Fibroblast of the conjunctiva (primary cell): Measurements from ENCODE around the gene KCNS3.
"Not testable (repeated sequence)": the region's sequence is repeated elsewhere in the genome, so short reads cannot be mapped to it uniquely, and the experiment has no call there.

Experiments used
- DNase-seq: peaks from one replicate; pipeline ENCODE4 v3.0.0-alpha.2; 2010; ENCODE audit warnings: low read depth

KCNS3 gene

DNA sequence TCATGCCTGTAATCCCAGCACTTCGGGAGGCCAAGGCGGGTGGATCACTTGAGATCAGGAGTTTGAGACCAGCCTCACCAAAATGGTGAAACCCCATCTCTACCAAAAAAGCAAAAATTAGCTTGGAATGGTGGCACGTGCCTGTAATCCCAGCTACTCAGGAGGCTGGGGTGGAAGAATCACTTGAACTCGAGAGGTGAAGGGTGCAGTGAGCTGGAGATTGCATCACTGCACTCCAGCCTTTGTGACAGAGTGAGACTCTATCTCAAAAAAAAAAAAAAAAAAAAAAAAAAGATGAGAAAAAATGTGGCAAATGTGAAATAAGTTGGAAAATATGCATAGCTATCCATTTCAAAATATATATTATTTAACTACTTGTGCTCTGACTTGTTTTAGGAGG is 65.0 kb downstream of the KCNS3 start:
- no peak for DNase-seq

DNA sequence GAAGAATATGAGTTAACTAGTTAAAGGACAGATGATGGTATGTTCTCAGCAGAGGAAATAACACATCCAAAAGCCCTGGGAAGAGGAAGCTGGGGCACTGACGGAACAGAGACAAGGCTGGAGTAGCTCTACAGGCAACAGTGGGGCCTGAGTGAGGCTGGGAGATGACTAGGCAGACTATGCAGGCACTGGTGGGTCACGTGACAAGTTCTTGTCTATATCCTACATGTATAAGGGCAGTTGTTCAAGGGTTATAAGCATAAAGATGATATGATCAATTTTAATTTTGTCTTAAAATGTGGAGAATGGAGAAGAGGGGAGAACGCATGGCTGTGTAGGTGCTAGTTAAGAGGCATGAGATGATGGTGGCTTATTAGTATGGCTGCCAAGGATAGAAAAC is 68.6 kb downstream of the KCNS3 start:
- no peak for DNase-seq

DNA sequence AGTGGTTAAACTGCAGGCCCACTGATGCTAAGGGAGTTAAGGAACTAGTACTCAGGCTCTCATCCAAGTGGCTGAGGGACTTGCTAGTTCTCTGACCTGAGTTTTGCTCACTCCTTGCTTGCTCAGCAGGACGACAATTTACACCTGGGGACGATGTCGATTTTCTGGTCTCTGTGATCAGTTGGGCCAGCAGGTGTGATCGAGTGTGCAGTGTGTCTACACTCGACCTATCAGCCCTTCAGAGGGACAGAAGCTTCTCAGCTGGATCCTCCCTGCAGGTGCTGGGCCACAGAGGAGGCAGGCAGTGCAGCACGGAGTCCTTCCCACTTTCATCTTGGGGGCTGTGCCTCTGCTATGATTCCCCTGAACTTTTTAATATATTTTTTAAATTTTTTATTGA is 71.5 kb downstream of the KCNS3 start:
- no peak for DNase-seq

DNA sequence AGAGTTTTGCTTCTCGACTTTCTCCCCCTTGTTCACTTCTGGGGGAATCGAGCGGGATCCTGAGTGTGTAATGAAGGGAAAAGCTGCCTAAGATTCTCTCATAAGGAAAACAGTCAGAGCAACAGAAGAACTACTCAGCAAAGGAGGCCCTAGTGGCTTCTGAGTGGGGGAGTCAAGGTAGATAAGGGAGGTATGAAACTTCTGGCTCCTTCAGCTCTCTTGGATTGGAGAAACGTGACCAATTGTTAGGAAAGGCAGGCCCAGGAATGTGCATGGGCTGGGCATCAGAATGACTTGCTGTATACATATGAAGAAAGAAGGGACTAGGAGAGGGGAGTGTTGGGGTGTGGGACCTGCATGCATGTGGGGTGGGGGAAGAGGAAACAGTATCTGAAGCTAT is 73.1 kb downstream of the KCNS3 start:
- DNase-seq, result no peak

DNA sequence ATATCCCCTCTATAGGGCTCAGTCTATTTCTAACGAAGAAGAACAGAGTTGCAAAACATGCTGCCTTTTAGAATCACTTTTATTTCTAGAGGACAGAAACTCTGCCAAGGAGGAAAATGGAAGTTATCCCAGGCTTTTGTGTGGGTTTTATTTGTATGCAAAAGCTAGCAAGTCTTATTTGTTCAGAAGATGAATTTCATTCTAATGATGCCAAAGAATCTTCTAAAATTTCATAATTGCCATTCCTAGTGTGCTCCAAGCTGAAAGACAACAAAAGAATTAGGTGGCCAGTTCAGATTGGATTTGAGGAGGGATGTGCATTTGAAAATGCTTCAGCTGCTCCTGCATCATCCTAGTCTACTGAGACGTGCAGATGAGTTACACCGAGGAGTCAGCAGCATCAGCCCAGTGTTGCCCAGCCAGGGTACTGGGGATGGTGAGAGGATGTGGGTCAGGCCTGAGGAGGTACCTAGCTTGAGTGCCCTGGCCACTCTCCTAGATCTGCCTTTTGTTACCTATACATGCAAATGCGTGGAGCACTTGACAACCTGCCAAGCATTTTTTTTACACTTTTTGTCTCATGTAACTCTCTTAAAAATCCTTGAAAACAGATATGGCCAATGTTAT is 80.1 kb downstream of the KCNS3 start:
- no peak for DNase-seq

DNA sequence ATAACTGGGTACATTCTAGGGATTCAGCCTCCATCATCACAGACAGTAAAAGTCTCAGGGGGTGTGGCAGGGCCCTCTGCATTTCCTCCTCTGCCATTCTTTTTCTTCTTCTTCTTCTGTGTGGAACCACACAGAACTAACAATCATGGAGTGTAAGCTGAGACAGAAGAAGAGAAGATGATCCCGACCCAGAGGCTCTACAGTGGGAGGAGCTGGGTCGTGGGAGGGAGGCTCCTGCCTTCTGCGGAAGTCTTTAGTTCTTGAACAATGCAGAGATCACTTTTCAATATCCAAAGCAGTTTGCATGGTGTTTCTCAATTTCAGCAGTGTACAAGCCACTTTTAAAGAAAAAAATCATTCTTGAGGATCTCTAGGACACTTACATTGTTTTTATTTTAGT is 80.9 kb downstream of the KCNS3 start:
- no peak for DNase-seq

DNA sequence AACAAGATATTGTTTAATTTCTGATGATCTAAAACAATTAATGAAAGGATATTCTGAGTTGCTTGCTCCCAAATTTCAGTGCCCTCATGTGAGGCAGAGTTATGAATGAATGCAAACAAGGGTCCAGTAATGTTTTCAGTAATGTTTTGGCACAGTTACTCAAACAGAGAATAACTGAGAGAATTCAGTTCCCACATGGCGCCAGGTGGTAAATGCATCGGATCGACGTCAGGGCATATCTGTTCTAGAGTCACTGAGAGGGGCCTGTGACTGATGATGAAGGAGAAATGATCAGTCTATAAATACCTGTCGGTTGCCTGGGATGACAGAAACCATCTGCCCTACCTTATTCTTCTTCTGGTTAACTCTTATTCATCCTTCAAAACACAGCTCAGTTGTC is 81.4 kb downstream of the KCNS3 start:
- no peak for DNase-seq

DNA sequence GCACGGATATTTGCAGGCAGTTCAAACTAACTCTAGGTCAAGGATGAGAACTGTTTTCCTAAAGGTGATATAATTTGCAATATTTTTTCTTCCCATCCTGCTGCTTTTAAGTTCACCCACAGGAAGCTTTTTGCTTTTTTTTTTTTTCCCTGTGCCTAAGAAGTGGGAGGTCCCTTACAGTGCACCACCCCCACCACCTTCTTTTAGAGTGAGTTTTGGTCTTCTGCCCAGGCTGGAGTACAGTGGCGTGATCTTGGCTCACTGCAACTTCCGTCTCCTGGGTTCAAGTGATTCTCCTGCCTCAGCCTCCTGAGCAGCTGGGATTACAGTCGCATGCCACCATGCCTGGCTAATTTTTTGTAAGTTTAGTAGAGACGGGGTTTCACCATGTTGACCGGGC is 82.5 kb downstream of the KCNS3 start:
- DNase-seq, result no peak

DNA sequence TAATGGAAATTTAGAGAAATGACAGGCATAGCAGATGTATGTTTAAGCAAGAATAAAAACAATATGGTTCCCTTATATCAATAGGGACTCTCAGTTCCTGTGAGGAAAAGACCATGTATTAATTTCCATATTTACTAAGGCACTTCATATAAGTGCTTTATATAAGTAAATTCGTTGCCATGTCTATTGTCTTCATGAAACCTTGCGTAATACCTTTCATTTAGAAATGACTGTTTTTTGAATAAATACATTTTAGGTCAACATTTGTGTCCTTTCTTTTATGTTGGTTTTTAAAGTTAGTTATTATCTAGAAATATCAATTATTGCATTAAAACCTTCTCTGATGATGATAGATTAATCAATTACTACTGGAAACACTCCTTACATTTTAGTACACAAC is 83.3 kb downstream of the KCNS3 start:
- no peak for DNase-seq

DNA sequence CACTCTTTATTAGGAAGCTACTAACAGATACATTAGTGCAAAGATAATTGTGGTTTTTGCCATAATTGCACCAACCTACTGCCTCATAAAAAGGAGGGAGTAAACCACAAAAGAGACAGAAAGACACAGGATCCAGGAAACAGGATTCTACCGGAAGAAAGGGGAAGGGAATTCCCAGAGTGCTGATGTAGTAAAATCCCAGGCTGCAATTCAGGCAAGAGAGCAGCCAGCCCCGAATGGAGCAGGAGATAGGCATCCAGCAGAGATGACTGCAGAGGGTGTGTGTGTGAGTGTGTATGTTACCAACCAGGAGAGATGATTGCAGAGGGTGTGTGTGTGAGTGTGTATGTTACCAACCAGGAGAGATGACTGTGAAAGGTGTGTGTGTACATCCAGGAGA is 84.4 kb downstream of the KCNS3 start:
- no peak for DNase-seq

DNA sequence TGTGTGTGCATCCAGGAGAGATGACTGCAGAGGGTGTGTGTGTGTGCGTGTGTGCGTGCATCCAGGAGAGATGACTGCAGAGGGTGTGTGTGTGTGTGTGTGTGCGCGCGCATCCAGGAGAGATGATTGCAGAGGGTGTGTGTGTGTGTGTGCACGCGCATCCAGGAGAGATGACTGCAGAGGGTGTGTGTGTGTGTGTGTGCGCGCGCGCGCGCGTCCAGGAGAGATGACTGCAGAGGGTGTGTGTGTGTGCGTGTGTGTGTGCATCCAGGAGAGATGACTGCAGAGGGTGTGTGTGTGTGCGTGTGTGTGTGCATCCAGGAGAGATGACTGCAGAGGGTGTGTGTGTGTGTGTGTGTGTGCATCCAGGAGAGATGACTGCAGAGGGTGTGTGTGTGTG is 85.1 kb downstream of the KCNS3 start:
- not testable (repeated sequence) for DNase-seq

DNA sequence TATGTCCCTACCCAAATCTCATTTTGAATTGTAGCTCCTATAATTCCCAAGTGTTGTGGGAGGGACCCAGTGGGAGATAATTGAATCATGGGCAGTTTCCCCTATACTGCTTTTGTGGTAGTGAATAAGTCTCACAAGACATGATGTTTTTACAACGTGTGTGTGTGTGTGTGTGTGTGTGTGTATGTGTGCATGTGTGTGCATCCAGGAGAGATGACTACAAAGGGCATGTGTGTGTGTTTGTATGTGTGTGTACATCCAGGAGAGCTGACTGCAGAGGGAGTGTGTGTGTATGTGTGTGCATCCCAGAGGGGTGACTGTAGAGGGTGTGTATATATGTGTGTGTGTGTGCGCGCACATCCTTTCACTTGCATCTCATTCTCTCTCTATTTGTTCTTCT is 86.7 kb downstream of the KCNS3 start:
- DNase-seq, result no peak

DNA sequence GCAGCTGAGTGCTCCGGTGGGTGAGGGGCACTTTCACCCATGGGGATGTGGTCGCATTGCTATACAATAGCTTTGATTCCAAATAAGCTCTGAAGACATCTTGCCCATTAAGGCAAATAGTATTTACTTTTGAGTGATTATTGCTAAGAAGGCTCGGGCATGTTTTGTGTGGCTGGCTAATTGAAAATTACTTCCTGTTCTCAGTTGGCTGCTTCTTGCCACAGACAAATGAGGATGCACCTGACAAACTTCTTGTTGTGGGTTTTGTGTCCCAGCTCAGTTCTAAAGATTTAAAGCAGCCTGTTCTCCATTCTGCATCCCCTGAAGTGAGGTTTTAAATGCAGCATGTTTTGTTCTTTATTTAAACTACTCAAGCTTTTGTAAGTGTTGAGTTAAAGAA is 88.3 kb downstream of the KCNS3 start:
- no peak for DNase-seq

DNA sequence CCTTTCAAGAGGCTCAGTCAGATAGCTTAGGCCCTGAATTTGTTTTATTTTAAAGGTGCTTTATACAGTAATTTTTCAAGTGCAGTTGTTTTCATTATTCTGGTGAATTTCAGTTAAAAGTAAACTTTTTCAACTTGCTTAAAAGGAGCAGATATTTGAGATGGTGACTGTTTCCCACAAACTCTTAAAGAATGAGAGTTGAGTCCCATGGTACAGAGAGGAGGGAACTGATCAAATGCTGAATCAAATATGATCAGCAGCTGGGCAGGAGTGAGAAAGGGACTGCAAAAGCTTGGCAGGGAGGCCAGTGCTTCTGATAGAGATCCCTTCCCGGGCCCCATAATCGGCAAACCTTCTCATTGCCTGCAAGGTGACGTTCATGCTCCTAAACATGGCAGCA is 91.2 kb downstream of the KCNS3 start:
- no peak for DNase-seq

DNA sequence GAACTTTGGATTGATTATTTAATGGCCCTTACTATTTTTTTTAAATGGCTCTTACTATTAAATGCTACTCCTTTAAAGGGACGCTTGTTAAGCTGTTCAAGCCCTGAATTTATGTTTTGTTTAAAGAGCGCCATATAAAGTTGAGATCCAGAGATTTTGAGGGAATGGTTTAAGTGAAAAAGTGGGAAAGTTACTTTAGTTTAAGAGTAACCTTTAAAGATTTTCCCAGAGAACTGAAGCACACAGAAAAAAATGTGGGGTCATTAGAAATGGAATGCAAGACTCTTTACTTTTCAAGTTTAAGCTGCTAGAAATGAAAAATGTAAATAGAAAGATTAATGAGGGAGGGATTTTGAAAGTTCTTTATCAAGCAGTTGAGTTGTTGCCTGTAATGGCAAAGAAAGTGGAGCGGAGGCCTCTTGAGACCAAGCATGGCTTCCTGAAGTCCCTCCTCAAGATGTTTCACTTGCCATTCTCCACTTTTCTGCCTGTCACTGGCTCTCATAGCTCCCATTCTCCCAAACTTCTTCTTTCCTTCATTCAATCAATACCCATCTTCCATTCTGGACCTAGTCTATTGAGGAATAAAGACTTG is 93.2 kb downstream of the KCNS3 start:
- no peak for DNase-seq

DNA sequence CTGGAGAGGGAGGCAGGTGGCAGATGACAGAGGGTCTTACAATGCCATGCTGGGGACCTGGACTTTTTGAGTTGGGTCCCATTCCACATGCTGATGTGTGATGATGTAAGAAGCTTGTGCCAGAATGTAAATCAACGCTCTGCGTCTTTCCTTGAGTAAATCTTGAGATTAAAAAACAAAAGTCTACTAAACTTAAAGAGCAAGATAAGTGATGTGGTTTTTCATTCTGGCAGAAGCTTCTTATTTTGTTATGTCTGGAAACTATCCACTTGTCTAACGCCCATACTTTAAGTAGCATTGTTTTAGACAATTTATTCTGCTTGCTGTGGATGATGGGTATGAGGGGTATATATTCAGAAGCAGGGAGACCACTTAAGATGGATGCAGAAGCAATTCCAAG is 94.5 kb downstream of the KCNS3 start:
- no peak for DNase-seq

DNA sequence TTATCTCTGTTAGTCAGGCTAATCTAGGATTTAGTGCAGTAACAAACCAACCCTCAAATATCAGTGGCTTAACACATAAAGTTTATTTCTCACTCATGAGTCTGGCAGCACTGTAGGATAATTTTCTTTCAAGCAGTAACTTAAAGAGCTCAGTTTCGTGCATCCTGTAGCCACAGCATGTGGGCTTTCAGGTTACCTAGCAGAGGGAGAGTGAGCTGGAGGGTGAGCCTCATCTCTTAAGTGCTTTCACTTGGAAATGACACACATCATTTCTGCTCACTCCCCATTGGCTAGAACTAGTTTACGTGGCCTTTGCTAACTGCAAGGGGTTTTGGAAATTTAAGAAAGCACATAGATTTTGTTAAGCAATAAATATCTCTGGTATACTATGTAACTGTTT is 96.9 kb downstream of the KCNS3 start:
- DNase-seq, result no peak

DNA sequence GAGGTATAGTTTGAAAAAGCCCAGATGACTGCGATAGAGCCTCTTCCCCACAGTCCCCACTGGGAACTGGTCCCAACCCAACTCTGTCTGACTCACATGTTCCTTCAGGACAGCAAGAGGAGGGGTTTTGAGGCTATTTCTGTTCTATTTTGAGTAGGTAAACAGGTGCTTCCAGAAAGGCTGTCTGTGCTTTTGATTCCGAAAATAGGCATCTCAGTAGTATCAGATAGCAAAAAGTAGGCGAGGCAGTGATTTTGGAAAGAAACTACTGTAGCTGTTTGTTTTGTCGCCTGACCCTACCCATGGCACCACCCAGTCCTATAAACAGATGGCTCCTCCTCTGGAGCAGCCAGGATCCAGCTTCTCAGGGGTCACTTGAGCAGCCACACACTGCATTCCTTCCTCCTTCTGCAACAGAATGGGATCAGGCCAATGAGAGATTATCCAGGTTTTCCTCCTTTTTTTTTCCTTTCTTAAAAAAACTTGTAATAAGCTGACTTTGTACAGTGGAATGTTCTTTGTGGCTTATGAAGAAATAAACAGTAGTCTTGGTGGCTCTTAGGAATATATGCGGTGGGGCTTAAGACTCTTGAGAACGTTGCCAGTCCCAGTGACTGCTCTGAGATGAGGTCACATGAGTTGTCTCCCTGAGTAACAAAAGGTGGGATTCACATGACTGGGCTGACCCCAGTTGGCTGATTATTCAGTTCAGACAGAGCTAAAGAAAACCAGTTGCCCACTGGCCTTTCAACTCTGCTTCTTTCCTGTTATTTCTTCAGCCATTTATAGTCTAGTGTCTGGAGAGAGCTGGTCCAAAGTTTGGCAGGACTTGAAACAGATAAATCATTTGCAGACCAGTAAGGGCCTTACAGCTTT is 98.6 kb downstream of the KCNS3 start:
- peak; percentile 86 for DNase-seq

DNA sequence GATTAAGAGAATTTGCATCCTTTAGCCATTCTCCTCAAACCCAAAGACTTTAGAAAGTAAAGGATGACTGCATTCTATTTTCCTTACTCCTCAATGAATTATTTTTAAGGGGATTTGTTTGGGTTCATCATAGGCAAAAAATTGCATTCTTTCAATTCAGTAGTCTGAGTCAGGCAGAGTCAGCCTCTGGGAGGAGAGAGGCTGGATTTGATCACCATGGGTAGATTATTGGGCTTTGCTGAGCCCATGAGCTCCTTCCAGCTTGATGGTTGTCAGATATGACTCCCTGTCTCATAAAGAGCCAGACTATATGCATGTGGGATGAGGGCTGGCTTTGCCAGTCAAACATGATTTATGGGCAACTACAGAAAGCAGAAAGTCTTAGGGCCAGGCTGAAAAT is 101.2 kb downstream of the KCNS3 start:
- DNase-seq, result no peak

DNA sequence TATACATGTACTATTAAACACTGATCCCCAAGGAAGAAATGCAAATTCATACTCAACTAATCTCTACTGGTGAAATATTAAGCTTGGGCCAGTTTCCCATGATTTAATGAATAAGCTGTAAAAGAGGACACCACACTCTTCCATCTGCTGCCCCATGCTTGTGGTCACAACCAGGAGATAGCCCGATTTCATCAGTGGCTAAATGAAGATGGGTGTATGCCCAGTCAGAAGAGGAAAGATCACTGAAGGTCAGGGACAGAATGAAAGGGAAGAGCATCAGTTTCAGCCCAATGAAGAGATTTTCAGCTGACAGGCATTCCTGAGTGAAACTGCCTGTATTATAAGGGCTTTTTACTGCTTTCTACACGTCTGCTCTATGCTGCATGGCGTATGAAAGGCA is 103.5 kb downstream of the KCNS3 start:
- no peak for DNase-seq
